Body of pancreas (tissue), 4 donors: Measurements from ENCODE around the gene NR1H4. TPM values are rescaled to one million over a fixed set of nuclear protein-coding genes. Genes with fewer than 3 reads are reported as not detected.

Experiments used
- ATAC-seq: fragments of 150-250 bp; one replicate; pipeline ENCODE4 v1.9.1; 2016
- DNase-seq, 4 donors: peaks; one replicate each; pipeline ENCODE4 v3.0.0-alpha.2; 2019
- H3K27ac ChIP-seq, 4 donors: fragments of 200-600 bp; sonication (generic); 1 replicate in 3 of 4; 2 replicates in 1 of 4; pipeline versions ENCODE4 v1.5.1 to v1.6.1; 2016 to 2019; ENCODE audit warnings: mild to moderate bottlenecking in 1 of 4, mixed read lengths in 1 of 4, moderate library complexity in 1 of 4
- H3K27me3 ChIP-seq, 2 donors: fragments of 200-600 bp; sonication (generic); one replicate each; pipeline ENCODE4 v1.6.0; 2016; ENCODE audit warnings: mild to moderate bottlenecking in 1 of 2
- H3K36me3 ChIP-seq, 2 donors: fragments of 200-600 bp; sonication (generic); replicated peaks in 1 of 2; 2 replicates each; pipeline ENCODE4 v1.5.1; 2016; ENCODE audit warnings: low read depth in 2 of 2; ENCODE audit not compliant: insufficient read depth in 1 of 2
- H3K4me1 ChIP-seq: fragments of 200-600 bp; sonication (generic); one replicate; pipeline ENCODE4 v1.6.0; 2016
- H3K4me3 ChIP-seq, 2 donors: fragments of 200-600 bp; sonication (generic); 1 replicate in 1 of 2; 2 replicates in 1 of 2; pipeline ENCODE4 v1.5.1; 2016 to 2019
- H3K9me3 ChIP-seq, 3 donors: fragments of 200-600 bp; sonication (generic); 1 replicate in 2 of 3; 2 replicates in 1 of 3; pipeline ENCODE4 v1.5.1; 2016
- CTCF ChIP-seq, 7 experiments: fragments of 450-650 bp in 4 of 7; fragments of 200-600 bp in 3 of 7; sonication (generic) in 3 of 7; IDR thresholded peaks; one replicate each; pipeline ENCODE4 v1.5.1; 2016 to 2019; ENCODE audit warnings: antibody characterized with exemption in 7 of 7
- POLR2A ChIP-seq, 3 donors: fragments of 450-650 bp; IDR thresholded peaks; one replicate each; pipeline ENCODE4 v1.6.1; 2016; ENCODE audit warnings: antibody characterized with exemption in 3 of 3, mild to moderate bottlenecking in 2 of 3
- WGBS, 2 donors: methylation state at CpG; one replicate each; pipeline ENCODE4 v1.1.5; 2017; 5-methylcytosine and 5-hydroxymethylcytosine counted together
- intact Hi-C: fragments of 100-400 bp; cut with DNase I; formaldehyde crosslinking; loops from one replicate; pipeline ENCODE4 v1.15.1; 2023
- total RNA-seq, 2 donors: library from RNA; depleted of rRNA; stranded (reverse); fragments of >200 nt; gene quantifications; one replicate each; pipeline ENCODE4 v1.1.0, GENCODE V29; 2016

Gene NR1H4
- total RNA-seq, 2 donors from 2014 or later = 1.3 to 2.9 TPM

- H3K4me1 ChIP-seq = no peaks in the 10 kb centered on the region
- WGBS, 2 donors = 31% methylated on average over 1 of the region's 1 CpG
- H3K27ac ChIP-seq = no peak overlapping the region
- TF ChIP-seq CTCF (IDR thresholded peaks at IDR 0.05) (no peak), POLR2A (IDR thresholded peaks at IDR 0.05) (no peak)
- no peaks in the 10 kb centered on the region for H3K36me3 ChIP-seq
- intact Hi-C loops = no loop called here
- no peak for DNase-seq
- H3K9me3 ChIP-seq = no peaks in the 10 kb centered on the region
- H3K27me3 ChIP-seq = no peaks in the 10 kb centered on the region
- H3K4me3 ChIP-seq = no peak overlapping the region
- ATAC-seq = no peak
Observed at GRCh38 chr12:100521958-100522357, 48.3 kb downstream of the NR1H4 start.

GRCh38 chr12:100528034-100528433 is 54.4 kb downstream of the NR1H4 start:
- H3K9me3 ChIP-seq = no peaks in the 10 kb centered on the region
- H3K4me3 ChIP-seq = no peak overlapping the region
- ATAC-seq (no peak), DNase-seq (no peak)
- whole genome bisulfite sequencing, 2 donors = 65 to 69% methylated on average over 3 of the region's 3 CpGs
- peaks cover 6% of the 10 kb centered on the region for H3K4me1 ChIP-seq
- no peak overlapping the region for H3K27ac ChIP-seq
- TF ChIP-seq CTCF (IDR thresholded peaks at IDR 0.05) (no peak), POLR2A (IDR thresholded peaks at IDR 0.05) (no peak)
- no peaks in the 10 kb centered on the region for H3K36me3 ChIP-seq
- intact Hi-C loops = no loop called here
- H3K27me3 ChIP-seq = no peaks in the 10 kb centered on the region

GRCh38 chr12:100528471-100529127 is 54.9 kb downstream of the NR1H4 start:
- Histone ChIP-seq H3K27me3 (no peaks in the 10 kb centered on the region), H3K4me1 (peaks cover 6% of the 10 kb centered on the region), H3K9me3 (no peaks in the 10 kb centered on the region), H3K27ac (peak overlapping the region in 2 of 4 donors; percentile 1 to 52), H3K4me3 (no peak overlapping the region), H3K36me3 (no peaks in the 10 kb centered on the region)
- peak; percentile 55 for ATAC-seq
- WGBS, 2 donors = 38 to 55% methylated on average over 1 of the region's 1 CpG
- intact Hi-C loops = no loop called here
- no peak for DNase-seq
- TF ChIP-seq CTCF (IDR thresholded peaks at IDR 0.05) (no peak), POLR2A (IDR thresholded peaks at IDR 0.05) (no peak)

- H3K27me3 ChIP-seq = no peaks in the 10 kb centered on the region
- no peak for TF ChIP-seq POLR2A (IDR thresholded peaks at IDR 0.05)
- TF ChIP-seq CTCF (IDR thresholded peaks at IDR 0.05) = no peak
- ATAC-seq = no peak
- no peaks in the 10 kb centered on the region for H3K9me3 ChIP-seq
- H3K4me3 ChIP-seq = no peak overlapping the region
- intact Hi-C loops = no loop called here
- no peak for DNase-seq
- WGBS, 2 donors = 87 to 93% methylated on average over 2 of the region's 2 CpGs
- H3K36me3 ChIP-seq = no peaks in the 10 kb centered on the region
- H3K4me1 ChIP-seq = peaks cover 6% of the 10 kb centered on the region
- H3K27ac ChIP-seq = peak overlapping the region in 1 of 4 donors; percentile 1
Observed at GRCh38 chr12:100529756-100530350, 56.2 kb downstream of the NR1H4 start.

- H3K27ac ChIP-seq = no peak overlapping the region
- no peak for TF ChIP-seq CTCF (IDR thresholded peaks at IDR 0.05)
- TF ChIP-seq POLR2A (IDR thresholded peaks at IDR 0.05) = no peak
- 71 to 81% methylated on average over 3 of the region's 3 CpGs for WGBS, 2 donors
- no peaks in the 10 kb centered on the region for H3K27me3 ChIP-seq
- intact Hi-C loops = no loop called here
- H3K4me3 ChIP-seq = no peak overlapping the region
- H3K36me3 ChIP-seq = peaks cover 0 to 2% of the 10 kb centered on the region in 2 donors
- H3K4me1 ChIP-seq = peaks cover 5% of the 10 kb centered on the region
- DNase-seq = no peak
- ATAC-seq = no peak
- no peaks in the 10 kb centered on the region for H3K9me3 ChIP-seq
Observed at GRCh38 chr12:100533376-100533775, 59.7 kb downstream of the NR1H4 start.
